ENCODE results near the gene GBX1.

GBX1 gene

GRCh38 chr7:151193203-151193978 lies 25.9 kb upstream of the GBX1 start:
- DNase-seq (ENCODE audit: low read depth) = no peak

GRCh38 chr7:151192002-151192539 lies 24.6 kb upstream of the GBX1 start:
- no peak for DNase-seq (ENCODE audit: low read depth)

DNA sequence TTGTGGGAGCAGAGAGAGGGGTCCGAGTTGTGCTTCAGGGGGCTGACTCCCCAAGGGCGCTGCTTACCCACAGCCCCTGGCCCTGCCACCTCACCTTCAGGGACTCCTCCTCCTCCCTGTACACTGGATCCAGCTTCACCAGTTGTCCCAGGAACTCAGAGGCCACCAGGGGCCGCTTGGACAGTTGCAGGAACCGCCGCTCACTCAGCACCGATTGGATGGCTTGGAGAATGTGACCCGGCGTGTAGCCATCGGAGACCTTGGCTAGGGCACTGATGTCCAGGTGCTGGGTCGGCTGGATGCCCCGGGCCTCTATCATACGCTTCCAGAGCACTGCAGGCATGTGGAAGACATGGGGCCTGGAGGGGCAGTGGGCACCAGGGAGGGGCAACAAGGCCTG lies 24.1 kb upstream of the GBX1 start:
- no peak for DNase-seq (ENCODE audit: low read depth)

GRCh38 chr7:151189038-151189437 lies 21.5 kb upstream of the GBX1 start:
- DNase-seq (ENCODE audit: low read depth) = no peak

DNA sequence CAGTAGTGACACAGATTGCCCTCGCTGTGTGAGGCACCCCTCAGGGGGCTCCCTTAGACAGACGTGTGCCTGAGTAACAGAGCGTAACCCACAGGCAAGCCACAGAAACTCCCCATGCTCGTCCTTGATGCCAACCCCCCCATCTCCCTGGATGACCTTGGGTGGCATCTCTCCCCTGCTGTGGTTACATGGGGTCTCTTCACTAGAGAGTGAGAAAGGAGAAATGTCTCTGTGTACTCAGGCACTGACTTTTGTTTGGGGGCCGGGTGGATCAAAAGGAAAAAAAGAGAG lies 20.7 kb upstream of the GBX1 start:
- no peak for DNase-seq (ENCODE audit: low read depth)

DNA sequence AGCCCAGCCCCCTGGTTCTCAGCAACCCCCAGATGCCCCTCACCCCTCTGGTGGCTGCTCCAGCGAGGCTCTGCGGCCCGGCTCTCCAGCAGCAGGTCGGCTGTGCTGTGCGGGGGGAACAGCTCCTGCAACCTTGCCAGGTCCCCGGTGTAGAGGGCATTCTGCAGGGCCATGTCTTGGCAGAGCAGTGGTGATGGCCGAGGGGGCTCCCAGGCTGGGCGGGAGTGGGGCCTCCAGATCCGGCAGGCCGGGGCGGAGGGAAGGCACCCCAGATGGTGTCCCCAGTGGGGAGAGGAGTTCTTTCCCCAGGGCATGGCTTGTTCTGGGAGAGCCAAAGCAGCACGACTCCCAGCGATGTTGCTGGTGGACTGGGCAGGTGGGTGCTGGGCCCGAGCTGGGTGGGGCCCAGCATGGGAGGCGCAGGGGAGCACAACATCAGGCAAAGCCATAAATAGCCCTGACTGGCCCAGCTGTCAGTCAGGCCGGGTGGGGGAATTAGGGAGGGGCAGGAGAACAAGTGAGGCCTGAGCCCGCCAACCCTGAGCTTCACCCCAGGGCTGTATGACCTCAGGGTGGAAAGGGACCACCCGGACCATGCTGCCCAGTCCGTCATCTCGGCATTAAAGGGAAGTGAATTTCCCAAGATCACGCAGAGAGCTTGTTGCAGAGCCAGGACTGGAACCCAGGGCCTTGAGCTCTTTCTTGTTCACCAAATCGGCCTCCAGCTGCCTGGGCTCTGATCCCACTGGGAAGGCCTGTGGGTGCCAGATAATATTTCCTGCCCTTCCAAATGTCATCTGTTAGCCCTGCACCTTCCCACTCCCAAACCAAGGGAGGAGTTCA lies 20.1 kb upstream of the GBX1 start:
- DNase-seq (ENCODE audit: low read depth) = no peak

DNA sequence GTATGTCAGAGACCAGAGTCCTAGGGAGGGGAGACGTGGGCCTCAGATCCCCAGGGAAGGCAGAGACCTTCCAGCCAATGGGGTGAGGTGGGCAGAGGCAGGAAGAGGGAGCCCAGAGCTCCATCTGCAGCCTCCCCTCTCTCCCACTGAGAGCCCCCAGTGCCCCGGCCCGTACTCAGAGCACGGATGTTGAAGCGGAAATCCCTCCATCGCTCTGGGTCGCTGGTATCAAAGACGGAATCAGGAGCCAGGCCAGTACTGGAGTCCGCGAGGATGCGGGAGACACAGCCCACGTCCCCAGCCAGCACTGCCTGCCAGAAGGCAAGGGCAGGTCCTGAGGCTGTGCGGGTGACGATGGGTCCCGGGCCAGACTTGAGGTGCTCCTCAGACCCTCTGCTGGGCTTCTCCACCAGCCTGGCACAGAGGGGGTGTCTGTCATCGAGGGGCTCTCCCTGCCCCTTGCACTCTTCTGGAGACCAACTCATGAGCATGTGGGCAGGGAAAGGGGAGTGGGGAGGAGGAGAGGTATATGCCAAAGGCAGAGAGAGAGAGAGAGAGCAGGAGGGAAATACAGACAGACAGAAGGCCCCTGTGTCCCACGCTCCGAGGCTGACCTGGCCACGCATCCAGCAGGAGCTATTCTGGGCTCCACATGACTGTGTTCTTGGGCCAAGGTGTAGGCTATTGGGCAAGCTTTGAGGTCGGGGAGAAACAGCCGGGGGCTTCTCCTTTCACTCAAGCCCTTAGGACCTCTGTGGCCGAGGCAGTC lies 19.3 kb upstream of the GBX1 start, which contains the start of gene ASB10:
TSS of gene ASB10 (minus strand) at position 611 of the 769 bp plus-strand sequence. CDS start at position 491, 120 bp downstream.
- no peak for DNase-seq (ENCODE audit: low read depth)

GRCh38 chr7:151185762-151186639 lies 18.5 kb upstream of the GBX1 start:
- DNase-seq (ENCODE audit: low read depth) = no peak

- no peak for DNase-seq (ENCODE audit: low read depth)
Observed at GRCh38 chr7:151181011-151181431, 13.5 kb upstream of the GBX1 start.

- DNase-seq (ENCODE audit: low read depth) = no peak
Observed at GRCh38 chr7:151179946-151180345, 12.5 kb upstream of the GBX1 start.

- DNase-seq (ENCODE audit: low read depth) = no peak
Observed at GRCh38 chr7:151179287-151179860, 11.9 kb upstream of the GBX1 start.

GRCh38 chr7:151178831-151179230 lies 11.3 kb upstream of the GBX1 start:
- no peak for DNase-seq (ENCODE audit: low read depth)

DNA sequence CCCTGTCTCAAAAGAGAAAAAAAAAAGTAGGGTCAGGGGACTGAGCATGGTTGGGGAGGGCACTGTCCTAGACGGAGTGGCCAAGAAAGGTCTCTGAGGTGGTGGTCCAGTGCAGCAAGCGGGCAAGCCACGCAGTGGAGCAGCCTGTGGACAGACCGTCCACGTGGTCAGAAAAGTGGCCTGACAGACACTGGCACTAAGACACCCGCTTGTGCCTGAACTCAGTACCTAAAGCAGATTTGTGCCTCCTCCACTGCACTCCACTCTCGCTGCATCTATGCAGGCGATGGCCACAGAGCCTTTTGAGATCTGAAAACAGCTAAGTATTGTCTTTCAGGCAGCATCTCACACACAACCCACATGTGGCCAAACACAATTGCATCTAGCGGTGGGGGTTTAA lies 10.7 kb upstream of the GBX1 start:
- DNase-seq (ENCODE audit: low read depth) = no peak

DNA sequence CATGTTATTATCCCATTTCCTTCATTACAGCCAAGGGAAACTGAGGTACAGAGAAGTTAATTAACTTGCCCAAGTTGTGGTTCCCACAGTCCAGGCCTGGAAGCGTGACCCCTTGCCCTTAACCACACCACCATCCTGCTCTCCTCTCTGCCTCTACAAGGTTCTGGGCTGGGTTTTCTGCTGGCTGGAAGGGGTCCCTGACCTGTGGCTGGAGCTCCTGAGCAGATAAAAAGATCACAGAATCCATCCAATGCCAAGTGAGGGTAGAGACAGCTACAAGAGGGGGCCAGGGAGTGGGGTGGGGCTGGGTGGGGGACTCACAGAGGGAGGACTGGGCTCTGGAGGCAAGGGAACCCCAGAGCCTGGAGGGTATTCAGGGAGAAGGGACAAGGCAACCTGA lies 9.8 kb upstream of the GBX1 start:
- no peak for DNase-seq (ENCODE audit: low read depth)

DNA sequence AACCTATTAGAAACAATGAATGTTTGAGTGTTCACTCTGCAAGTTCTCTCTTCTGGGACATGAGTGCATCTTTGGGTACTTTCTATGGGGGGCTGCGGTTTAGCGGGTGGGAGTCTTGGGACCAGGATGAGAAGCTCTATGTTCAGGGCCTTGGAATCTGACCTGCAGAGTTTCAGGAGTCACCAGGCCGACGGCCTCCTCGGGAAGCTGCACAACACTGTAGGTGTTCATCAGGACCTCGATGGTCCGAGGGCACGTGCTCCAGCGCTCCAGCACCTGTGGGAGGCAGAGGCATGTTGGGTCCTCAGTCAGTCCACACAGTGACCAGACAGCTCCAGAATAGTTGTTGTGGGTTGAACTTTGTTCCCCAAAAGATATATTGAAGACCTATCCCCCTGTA lies 8.9 kb upstream of the GBX1 start:
- no peak for DNase-seq (ENCODE audit: low read depth)

- DNase-seq (ENCODE audit: low read depth) = no peak
Observed at GRCh38 chr7:151175793-151176311, 8.4 kb upstream of the GBX1 start.

DNA sequence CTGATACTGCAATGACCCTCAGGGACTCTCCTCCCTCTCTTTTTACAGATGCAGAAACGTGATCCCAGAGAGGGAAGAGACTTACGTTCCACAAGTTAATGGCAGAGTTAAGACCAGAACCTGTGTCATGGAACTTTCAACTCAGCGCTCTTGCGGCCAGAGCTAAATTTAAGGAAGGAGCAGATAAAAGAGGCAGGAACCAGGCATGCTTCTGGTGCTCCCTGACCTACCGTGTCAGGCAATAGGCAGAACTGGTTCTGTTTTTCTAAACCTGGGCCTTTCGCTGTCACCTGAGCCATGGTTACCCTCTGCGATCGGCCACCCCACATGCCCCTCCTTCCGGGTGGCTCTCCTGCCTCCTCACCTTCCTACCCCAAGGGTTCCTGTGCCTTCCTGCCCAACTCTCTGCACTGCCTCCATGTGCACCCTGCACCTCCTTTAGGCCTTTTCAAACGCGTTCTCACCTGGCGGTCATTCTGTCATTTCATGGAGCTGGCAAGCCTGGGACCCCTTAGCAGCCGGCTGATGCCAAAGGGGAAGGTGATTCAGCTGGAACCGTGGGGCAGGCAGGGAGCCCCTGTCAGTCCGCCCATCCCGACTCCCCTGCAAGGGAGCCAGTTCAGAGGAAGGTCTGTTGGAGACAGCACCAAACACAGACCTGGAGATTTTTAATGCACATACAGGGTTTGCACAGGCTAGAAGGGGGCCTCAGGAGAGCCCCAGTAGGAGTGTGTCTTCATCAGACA lies 7.7 kb upstream of the GBX1 start:
- DNase-seq (ENCODE audit: low read depth) = no peak

DNA sequence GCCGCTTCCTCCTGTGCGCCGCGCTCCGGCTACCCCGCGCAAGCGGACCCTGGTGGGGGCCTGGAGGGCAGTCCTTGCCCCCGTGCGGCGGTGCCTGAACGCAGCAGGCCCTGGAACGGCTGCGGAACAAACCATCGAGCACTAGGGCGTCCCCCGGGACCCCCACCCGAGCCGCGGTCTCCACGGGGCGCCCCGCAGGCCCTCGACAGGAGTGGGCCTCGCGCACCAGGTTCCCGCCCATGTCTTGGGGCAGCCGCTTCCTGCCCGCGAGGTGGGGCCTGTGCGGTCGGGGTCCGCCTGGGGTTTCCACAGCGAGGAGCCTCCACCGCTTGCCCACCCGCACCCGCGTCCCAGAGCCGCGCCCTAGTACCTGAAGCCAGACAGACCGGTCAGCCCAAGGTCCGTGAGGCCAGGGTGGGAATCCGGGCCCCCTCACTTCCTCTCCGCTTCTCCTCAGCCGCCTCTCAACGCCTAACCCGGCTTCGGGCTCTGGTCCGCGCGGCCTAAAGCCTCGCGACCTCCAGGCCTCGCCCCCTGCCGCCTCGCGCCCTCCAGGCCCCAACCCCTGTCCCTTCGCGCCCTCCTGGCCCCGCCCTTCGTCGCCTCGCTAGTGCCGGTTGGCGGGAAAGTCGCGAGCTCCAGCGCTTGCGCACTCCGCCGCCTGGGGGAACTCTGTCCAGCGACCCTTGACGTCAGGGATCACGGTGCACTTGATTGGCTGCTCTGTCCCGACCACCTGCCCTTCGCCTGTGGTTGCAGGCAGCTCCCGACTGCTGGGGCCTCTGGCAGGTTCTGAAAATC lies 7.0 kb upstream of the GBX1 start:
- DNase-seq (ENCODE audit: low read depth) = no peak
